ENCODE data around the gene ID3. TPM values are rescaled to one million over a fixed set of nuclear protein-coding genes. Genes with fewer than 3 reads are reported as not detected.

Gene ID3
- total and polyA plus RNA-seq, 9 of the 15 experiments (the other 6 are each of a cell fraction or from before 2014, with no cell fraction given) = 6.8 to 59.8 (median 23.5) TPM

GRCh38 chr1:23558140-23558871, 995 bp downstream of the ID3 start (continued):
- TF ChIP-seq DACH1 (IDR thresholded peaks at IDR 0.05; ENCODE audit: partially characterized antibody) = peak; percentile 96
- TF ChIP-seq SP1 (CRISPR knock-in tag; IDR thresholded peaks at IDR 0.05) = no peak; the same call in 1 of the 2 replicates
- TF ChIP-seq ZNF384 (IDR thresholded peaks at IDR 0.05; ENCODE audit: low read depth, low read length) = no peak
- peak; percentile 90 for TF ChIP-seq NCOR1 (IDR thresholded peaks at IDR 0.05)
- TF ChIP-seq HLTF (IDR thresholded peaks at IDR 0.05) = no peak

GRCh38 chr1:23557471-23558124, 1.7 kb downstream of the ID3 start:
- Histone ChIP-seq H4K20me1 (replicated peaks; ENCODE audit: control insufficient read depth, insufficient read depth, low read length) (no peaks in the 10 kb centered on the region), H3K27me3 (ENCODE audit: control insufficient read depth in 2 of 2, insufficient read depth in 2 of 2, low read length in 2 of 2) (no peaks in the 10 kb centered on the region), H3K4me3 (peak overlapping the region; percentile 74), H3K27ac (ENCODE audit: extremely low read depth, low read depth, low read length) (peak overlapping the region; percentile 80), H3K4me1 (replicated peaks in 1 of 2; ENCODE audit: control insufficient read depth in 2 of 2, insufficient read depth in 2 of 2, low read length in 2 of 2) (peaks cover 65 to 67% of the 10 kb centered on the region in 2 experiments), H2AFZ (ENCODE audit: low read depth, low read length) (peak overlapping the region; percentile 80), H3K9me1 (ENCODE audit: control insufficient read depth, insufficient read depth, low read length) (no peaks in the 10 kb centered on the region), H3K4me2 (ENCODE audit: insufficient read depth, low read length) (peak overlapping the region; percentile 97), H3K9ac (ENCODE audit: insufficient read depth in 1 of 2, low read depth in 2 of 2, low read length in 2 of 2) (peak overlapping the region; percentile 70 to 95), H3K36me3 (ENCODE audit: control insufficient read depth, insufficient read depth, low read length) (peaks cover 19% of the 10 kb centered on the region), H3K79me2 (ENCODE audit: control insufficient read depth, insufficient read depth, low read length) (peaks cover 41% of the 10 kb centered on the region), H3K9me3 (replicated peaks; ENCODE audit: control insufficient read depth, insufficient read depth, low read depth, low read length) (no peaks in the 10 kb centered on the region)
- intact Hi-C loops (cut with micrococcal nuclease) = loop anchor here (5.0 kb wide), 2 partner anchors 40 to 185 kb away; partner anchors contain the start of gene ELOA
- FAIRE-seq (no peak), ATAC-seq (no peak), DNase-seq (ENCODE audit: extremely low read depth in 1 of 4, low spot score in 3 of 4) (no peak)
- CTCF ChIA-PET (ENCODE audit: low intra/inter-chr PET ratio) = interaction anchor here (1.0 kb wide), 1 partner anchor 80 kb away, joined by 3 read pairs; no protein-coding TSS in a partner anchor
- in situ Hi-C loops (cut with MboI) = no loop called here
- BruUV-seq (replicated peaks) = no TSS peak
- WGBS (ENCODE audit: insufficient coverage, low coverage, missing lambda C conversion rate) = 41% methylated on average over 8 of the region's 8 CpGs
- POLR2A ChIA-PET = interaction anchor here (0.6 to 3.9 kb wide), 18 partner anchors 9 to 134 kb away, joined by 3 to 29 read pairs (median 4); partner anchors contain the start of gene RPL11
- TF ChIP-seq KHSRP (IDR thresholded peaks at IDR 0.05) (peak; percentile 28; the same call in 1 of the 2 replicates), ZBTB2 (IDR thresholded peaks at IDR 0.05) (0 out of 2 replicates have a peak, but pooled peaks have one; percentile 15), KDM5B (IDR thresholded peaks at IDR 0.05; ENCODE audit: insufficient replicate concordance, low read depth, low read length) (peak; percentile 41), RBM22 (IDR thresholded peaks at IDR 0.05; ENCODE audit: low read depth, low read length, poor library complexity, severe bottlenecking) (no peak), SMAD2 (IDR thresholded peaks at IDR 0.05; ENCODE audit: low read depth, low read length) (no peak), CHD1 (IDR thresholded peaks at IDR 0.05; ENCODE audit: low read length) (peak; percentile 62), XRCC5 (IDR thresholded peaks at IDR 0.05; ENCODE audit: low read depth, low read length) (no peak), MEIS2 (IDR thresholded peaks at IDR 0.05; ENCODE audit: partially characterized antibody) (no peak), MAFF (IDR thresholded peaks at IDR 0.05; ENCODE audit: low read length) (no peak), MLLT1 (IDR thresholded peaks at IDR 0.05) (peak in 1 of 2 experiments; percentile 55; a peak in 1 of 4 replicates), ZNF146 (CRISPR knock-in tag; IDR thresholded peaks at IDR 0.05; ENCODE audit: unreplicated experiment) (no peak), NFYB (IDR thresholded peaks at IDR 0.05; ENCODE audit: extremely low read depth, insufficient read length) (no peak), IRF2 (CRISPR knock-in tag; IDR thresholded peaks at IDR 0.05) (no peak), ZNF347 (CRISPR knock-in tag; IDR thresholded peaks at IDR 0.05; ENCODE audit: low read depth) (no peak)
